Stimulated activated CD8-positive, alpha-beta memory T cell treated with anti-CD3 and anti-CD28 coated beads, Interleukin-4, amount 100 ng/mL, for 48 hours (primary cell): ENCODE data around the gene DAD1.
"Not testable (repeated sequence)": the region's sequence is repeated elsewhere in the genome, so short reads cannot be mapped to it uniquely, and the experiment has no call there.

Source experiments
- DNase-seq: peaks from one replicate; pipeline ENCODE4 v3.0.0-alpha.2; 2020

DAD1 gene

GRCh38 chr14:22566845-22567244, 22.2 kb downstream of the DAD1 start:
- DNase-seq = no peak

GRCh38 chr14:22566266-22566665, 22.8 kb downstream of the DAD1 start:
- not testable (repeated sequence) for DNase-seq

DNA sequence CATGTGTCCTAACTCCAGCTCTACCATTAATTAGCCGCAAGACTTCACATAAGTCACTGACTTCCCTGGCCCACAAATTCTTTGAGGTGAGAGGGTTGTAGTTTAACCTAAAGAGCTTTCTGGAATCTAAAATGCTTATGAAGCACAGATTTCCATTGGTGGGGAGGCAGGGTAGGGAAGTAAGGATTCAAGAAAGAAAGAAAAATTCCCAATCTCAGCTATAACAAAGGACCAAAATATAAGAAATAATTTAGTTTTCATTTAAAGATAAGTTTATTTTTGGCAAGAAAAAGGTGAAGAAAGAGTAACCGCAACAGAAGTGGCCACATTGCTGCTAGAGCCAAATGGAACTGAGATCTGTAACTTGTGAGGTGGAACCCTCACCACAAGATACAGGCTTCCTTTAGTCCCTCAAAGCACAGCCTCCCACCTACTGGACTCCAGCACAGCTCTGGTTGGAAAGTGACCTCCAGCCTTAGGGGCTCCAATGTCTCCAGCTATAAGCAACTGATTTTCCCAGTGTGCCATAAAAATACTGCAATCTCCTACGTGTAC, 23.6 kb downstream of the DAD1 start:
- DNase-seq = no peak

- no peak for DNase-seq
Measured at GRCh38 chr14:22564463-22564862, 24.6 kb downstream of the DAD1 start.

DNA sequence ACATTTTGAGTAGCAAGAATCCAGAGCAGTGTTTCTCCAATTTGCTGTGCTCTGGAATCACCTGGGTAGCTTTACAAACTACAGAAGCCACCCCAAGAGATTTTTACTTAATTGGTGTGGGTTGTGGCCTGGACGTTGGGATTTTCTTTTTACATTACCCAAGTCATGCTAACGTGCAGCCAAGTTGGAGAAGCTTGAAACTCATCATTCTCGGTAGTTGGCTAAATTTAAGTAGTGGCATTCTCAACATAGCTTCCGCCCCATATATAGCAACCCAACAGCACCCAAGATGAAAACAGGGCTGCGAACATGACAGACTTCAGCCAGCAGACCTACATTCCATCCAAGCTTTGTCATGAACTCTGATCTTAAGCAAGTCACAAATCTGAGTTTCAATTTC, 25.0 kb downstream of the DAD1 start:
- DNase-seq = no peak

DNA sequence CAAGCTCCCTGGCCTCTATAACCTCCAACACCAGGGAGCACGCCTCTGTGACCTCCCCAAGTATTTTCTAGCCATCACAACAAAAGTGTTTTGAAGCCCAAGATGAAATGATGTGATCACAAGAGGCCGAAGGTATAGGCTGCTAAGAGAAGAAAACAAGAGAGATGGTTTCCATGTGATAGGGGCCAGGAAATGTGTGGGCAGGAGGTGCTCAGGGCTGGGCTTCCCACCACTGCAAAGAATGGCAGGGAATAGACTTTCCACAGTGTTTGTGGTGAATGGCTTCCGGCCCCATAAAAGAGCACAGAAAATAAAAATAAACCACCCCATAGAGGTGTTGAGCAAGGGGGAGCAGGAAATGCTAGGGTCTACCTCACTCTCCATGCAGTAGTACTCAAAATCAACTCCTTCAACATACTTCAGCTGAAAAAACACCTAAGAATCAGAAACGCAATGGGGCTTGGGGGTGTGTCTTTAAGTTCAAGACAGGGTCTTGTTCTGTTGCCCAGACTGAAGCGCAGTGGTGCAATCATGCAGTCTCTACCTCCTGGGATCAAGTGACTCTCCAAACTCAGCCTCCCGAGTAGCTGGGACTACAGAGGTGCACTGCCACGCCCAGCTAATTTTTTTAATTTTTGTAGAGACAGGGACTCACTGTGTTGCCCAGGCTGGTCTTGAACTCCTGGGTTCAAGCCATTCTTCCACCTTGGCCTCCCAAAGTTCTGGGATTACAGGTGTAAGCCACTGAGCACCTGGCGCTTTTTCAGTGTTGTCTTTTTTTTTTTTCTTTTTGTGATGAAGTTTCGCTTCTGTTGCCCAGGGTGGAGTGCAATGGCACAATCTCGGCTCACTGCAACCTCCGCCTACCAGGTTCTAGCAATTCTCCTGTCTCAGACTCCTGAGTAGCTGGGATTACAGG, 27.1 kb downstream of the DAD1 start:
- peak; percentile 77 for DNase-seq

DNA sequence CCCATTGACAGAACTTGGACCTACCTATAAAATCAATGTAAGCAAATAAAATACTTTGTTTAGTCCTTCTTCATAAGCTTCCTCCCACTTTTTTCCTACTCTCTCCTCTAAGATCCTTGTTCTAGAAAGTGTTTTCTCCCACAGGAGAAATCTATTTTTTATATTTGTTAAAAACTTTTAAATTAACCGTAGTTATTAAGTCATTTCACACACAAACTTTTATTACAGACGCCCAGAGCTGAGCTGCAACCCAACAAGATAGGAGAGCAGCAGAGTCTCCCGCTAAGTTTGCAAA, 27.7 kb downstream of the DAD1 start:
- DNase-seq = no peak

DNA sequence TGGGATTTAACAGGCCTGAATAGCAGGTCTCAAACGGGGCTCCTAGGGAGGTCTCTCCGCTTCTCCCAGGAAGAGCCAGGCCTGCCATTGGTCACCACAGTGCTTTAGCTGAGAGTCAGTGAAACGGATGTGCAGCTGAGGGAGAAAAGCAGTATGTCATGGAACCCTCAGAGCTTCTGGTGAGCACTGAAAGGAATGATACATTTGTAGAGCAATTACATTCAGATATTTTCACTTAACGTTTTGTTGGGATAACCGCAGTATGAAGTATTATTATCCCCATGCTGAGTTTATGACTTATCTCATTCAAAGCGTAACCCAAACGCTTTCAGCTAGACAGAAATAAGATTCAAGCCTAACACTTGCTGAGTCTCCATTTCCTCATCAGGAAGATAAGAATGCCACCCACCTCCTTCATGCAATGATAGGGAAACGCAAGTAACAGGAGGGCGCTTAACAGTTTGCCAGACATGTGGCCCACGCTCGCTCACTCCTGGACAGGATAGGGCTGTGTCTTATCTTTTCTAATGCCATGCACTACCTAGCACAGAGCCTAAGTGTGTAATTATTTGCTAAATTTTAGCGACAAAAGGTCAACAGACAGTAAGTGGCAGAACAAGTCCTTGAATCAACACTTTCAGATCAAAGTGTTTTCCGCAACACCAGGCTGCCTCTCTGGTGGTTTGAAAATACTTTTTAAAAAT, 28.2 kb downstream of the DAD1 start:
- peak; percentile 69 for DNase-seq

DNA sequence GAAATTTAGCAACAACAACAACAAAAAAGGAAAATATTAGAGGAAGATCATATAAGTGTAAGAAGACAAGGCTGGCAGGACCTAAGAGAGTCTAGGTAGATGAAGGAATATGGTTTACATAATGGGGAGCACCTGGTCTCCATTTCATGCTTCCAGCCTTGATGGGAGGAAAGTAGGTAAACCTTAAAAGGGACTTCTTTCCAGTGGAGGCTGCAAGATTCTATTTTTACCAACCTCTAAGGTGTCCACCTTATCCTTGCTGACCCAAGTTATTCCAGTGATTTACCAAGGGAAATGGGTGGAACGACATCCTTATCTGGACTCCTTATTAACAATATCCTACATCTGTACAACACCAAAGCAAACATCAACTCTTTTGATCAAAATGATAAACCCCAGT, 30.0 kb downstream of the DAD1 start:
- no peak for DNase-seq

GRCh38 chr14:22558221-22558913, 30.7 kb downstream of the DAD1 start:
- peak; percentile 89 for DNase-seq

DNA sequence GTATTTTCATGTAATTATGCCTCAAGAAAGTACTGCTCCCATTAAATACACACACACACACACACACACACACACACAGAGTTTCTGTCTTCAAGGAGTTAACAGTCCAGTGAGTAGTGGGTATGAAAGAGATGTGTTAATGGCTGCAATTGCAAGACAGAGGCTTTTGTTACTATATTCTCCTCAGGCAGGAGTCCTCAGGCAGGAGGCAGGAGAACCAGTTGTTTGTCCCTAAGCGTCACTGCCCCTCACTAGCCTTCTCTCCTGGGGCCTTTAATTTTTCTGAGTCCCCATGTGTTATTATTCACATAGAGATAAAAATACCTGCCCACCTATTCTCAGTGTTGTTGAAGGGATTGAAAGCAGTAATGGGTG, 31.2 kb downstream of the DAD1 start:
- no peak for DNase-seq

DNA sequence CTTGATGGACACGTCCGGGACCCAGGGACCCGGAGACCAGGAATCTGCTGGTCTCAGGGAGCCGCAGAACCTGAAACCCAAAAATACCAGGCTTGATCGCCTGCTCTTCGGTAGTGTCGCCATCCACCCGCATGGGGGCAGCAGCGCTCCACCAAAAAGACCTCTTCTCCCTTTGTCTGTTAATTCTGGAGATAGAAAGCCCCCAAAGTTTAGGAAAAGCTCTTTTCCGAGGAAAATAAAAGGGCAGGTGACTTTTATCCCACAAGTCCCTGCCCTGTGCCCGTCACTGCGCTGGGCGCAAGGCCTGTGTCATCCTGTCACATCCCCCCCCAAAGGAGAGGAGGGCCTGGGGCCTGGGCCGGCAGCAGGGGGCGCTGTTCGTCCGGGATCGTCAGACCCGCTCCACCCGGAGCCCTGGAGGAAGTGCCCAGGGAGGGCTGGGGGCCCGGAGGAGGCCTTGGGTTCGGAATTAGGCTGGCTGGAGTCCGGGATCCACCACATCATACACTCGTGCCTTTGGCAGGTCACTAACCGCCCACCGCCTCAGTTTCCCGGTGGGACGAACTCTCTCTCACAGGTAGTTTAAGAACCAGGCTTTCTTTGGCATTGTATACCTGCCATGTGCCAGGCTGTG, 31.9 kb downstream of the DAD1 start:
- DNase-seq = peak; percentile 98

DNA sequence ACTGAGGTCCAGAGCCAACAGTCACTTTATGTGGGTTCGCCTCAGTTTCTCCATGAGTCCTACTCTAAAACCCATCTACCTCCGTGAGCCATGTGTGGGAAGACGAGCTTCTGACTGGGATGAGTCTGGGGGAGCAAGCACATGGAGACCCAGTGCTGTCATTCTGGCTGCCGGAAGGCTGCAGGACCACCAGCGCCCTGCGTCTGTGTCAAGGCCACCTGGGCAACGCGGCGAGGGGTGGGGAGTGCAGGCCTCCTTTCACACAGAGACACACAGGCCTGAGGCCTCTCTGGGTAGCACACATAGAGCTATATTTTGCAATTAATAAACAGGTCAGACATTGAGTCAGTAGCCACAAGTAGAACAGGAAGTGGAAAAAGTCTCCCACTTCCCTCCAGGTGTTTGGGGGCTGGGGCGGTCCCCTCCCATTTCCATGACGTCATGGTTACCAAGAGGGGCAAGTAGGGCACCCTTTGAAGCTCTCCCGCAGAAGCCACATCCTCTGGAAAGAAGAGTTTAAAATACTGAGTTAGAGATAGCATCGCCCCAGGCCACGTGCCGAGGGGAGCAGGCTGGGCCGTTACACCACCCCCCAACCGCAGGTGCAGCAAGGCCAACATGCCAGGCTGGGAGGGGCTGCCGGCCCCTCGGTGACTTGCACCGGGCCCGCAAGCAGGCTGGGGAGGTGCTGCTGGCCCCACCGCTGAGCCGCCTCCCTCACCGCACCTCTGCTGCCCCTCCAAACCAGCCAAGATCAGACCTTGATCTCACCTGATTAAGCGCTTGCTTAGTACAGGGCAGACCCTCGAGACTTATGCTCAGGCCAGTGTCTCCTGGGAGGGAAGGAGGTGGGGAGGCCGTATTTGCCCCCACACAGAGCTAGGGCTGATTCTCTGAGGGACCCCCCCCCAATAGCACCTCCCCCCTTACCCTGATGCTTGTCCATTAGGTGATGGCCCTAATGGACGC, 32.7 kb downstream of the DAD1 start:
- peak; percentile 98 for DNase-seq

DNA sequence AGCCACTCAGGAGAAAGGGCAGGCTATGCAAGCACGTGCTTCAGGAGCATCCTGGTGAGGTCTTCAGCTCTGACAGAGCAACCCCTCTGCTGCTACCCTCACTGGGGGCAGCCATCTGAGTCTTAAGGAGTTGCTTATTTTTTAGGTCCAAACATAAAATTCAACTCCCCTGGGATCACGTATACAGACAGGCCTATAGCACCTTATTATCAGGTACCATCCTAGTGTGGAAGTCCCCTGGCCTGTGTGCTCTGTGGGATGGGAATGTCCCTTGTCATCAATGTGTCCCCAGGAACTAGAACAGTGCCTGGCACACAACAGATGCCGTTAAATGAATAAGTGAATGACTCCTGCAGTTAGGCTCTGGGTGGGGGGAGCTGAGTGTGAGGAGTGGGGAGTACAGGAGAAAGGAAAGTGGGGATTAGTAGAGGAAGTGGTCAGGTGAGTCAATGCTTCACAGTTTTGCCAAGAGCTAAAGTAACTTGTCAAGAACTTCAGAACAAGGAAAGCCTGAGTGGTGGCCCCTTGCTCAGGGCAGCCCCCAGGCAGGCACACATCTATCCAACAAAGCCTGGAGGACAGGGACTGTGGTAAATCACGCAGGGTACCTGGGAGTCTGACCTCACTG, 33.5 kb downstream of the DAD1 start:
- DNase-seq = peak; percentile 80

DNA sequence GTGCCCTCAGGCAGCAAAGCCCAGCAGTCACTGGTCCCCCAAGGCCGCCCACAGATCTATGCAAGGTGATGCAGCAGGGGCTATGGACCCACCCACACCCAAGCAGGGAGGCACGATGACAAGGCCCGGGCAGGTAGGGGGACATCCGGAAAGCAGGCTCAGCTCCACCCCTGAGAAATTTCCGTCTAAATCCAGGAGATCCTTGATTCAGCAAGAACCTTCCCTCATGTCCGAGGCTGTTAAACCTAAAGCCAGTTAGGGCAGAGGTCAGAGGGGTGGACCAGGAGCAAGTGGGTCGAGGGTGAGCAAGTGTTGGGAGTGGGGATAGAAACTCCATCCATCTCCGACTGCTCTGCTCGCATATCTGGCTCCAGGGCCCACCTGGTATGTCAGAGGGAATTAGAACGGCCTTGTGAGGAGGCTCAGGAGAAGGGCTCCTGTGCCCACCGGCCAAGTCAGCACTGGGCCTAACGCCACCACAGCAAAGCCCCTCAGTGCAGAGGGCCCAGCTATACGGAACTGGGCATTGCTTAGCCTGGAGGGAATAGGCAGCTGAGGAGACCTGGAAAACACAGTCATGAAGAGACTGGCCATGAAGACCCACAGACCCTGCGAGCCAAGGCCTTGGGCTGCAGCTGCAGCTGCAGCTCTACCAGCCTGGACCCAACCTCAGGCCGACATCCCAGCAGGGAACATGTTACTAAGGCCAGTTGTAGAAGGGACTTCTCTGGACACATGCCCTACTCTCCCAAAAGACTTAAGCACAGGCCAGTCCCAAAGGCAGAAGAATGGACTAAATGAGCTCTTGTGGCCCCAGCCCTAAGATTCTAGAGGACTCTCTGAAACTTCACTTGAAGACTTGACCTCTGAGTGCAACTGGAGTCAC, 34.3 kb downstream of the DAD1 start:
- peak; percentile 68 for DNase-seq

DNA sequence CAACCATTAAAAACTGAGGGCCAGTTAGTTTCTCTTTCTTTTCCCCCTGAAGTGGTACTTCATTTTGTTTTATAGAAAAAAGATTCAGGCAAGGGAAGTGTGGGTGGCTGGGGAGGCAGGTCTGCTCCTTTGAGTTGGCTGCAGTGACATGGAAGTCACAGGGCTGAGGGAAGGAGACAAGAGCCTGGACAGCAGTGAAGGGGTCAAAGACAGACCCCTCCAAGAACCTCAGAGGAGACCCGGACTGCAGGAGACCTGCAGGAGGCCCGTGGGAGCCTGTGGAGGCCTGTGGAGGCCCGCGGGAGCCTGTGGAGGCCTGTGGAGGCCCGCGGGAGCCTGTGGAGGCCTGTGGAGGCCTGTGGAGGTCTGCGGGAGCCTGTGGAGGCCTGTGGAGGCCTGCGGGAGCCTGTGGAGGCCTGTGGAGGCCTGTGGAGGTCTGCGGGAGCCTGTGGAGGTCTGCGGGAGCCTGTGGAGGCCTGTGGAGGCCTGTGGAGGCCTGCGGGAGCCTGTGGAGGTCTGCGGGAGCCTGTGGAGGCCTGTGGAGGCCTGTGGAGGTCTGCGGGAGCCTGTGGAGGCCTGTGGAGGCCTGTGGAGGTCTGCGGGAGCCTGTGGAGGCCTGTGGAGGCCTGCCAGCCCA, 35.0 kb downstream of the DAD1 start:
- peak; percentile 60 for DNase-seq

GRCh38 chr14:22553445-22553844, 35.6 kb downstream of the DAD1 start:
- DNase-seq = no peak

- no peak for DNase-seq
Measured at GRCh38 chr14:22552827-22553076, 36.3 kb downstream of the DAD1 start.

GRCh38 chr14:22552001-22552826, 36.8 kb downstream of the DAD1 start:
- peak; percentile 58 for DNase-seq
